HG02943 (cell line): ENCODE measurements around the gene PCMTD2.

Experiments
- ATAC-seq: cut with Tn5 transposase; IDR thresholded peaks from one replicate; pipeline ENCODE4 v1.9.1; 2021; ENCODE audit warnings: mild to moderate bottlenecking, low read depth, moderate library complexity; ENCODE audit not compliant: unreplicated experiment

The PCMTD2 gene

GRCh38 chr20:64255361-64256281 lies at the start of gene PCMTD2:
PCMTD2 (plus strand) TSS chr20:64255748; CDS start chr20:64259966, 4,218 bp downstream.
- peak; percentile 70 for ATAC-seq

GRCh38 chr20:64206614-64207013 lies 48.9 kb upstream of the PCMTD2 start:
- ATAC-seq = no peak

- ATAC-seq = no peak
Observed at GRCh38 chr20:64207641-64208590, 47.6 kb upstream of the PCMTD2 start.

GRCh38 chr20:64209148-64209547 lies 46.4 kb upstream of the PCMTD2 start:
- no peak for ATAC-seq

GRCh38 chr20:64210656-64211369 lies 44.7 kb upstream of the PCMTD2 start:
- ATAC-seq = no peak

GRCh38 chr20:64211874-64212658 lies 43.5 kb upstream of the PCMTD2 start:
- no peak for ATAC-seq

GRCh38 chr20:64212755-64213154 lies 42.8 kb upstream of the PCMTD2 start:
- ATAC-seq = no peak

- ATAC-seq = no peak
Observed at GRCh38 chr20:64214113-64214512, 41.4 kb upstream of the PCMTD2 start.

- no peak for ATAC-seq
Observed at GRCh38 chr20:64214952-64215351, 40.6 kb upstream of the PCMTD2 start.

GRCh38 chr20:64216036-64216435 lies 39.5 kb upstream of the PCMTD2 start:
- no peak for ATAC-seq

- ATAC-seq = no peak
Observed at GRCh38 chr20:64216910-64217309, 38.6 kb upstream of the PCMTD2 start.

- ATAC-seq = no peak
Observed at GRCh38 chr20:64217539-64218221, 37.9 kb upstream of the PCMTD2 start.

- ATAC-seq = no peak
Observed at GRCh38 chr20:64219202-64219601, 36.3 kb upstream of the PCMTD2 start.

GRCh38 chr20:64219730-64220129 lies 35.8 kb upstream of the PCMTD2 start:
- ATAC-seq = no peak

- ATAC-seq = no peak
Observed at GRCh38 chr20:64220420-64220819, 35.1 kb upstream of the PCMTD2 start.

GRCh38 chr20:64220891-64221527 lies 34.5 kb upstream of the PCMTD2 start:
- no peak for ATAC-seq

GRCh38 chr20:64222291-64222735 lies 33.2 kb upstream of the PCMTD2 start:
- ATAC-seq = no peak

GRCh38 chr20:64222851-64223525 lies 32.6 kb upstream of the PCMTD2 start:
- no peak for ATAC-seq
